ENCODE data around the gene NOL11. TPM values are rescaled to one million over a fixed set of nuclear protein-coding genes. Genes with fewer than 3 reads are reported as not detected.

NOL11 gene
- total and polyA plus RNA-seq, 2 of the 4 experiments (the other 2 are of a cell fraction), result 26.2 to 58.3 TPM

- H3K56ac ChIP-seq (ENCODE audit: extremely low read depth, insufficient read depth, low read length), result no peak overlapping the region
- H3K4me2 ChIP-seq (ENCODE audit: low read depth, low read length), result no peak overlapping the region
- no peak for DNase-seq
- in situ Hi-C loops (cut with MboI; ENCODE audit: low sequenced_read_pairs), result no loop called here
- H4K91ac ChIP-seq (ENCODE audit: insufficient read depth, low read depth, low read length), result no peak overlapping the region
- ATAC-seq (ENCODE audit: low read depth), result no peak
- H3K4me1 ChIP-seq (ENCODE audit: control insufficient read depth, insufficient read depth, low read length), result no peaks in the 10 kb centered on the region
- no peak overlapping the region for H2BK20ac ChIP-seq (ENCODE audit: low read depth, low read length)
- no peaks in the 10 kb centered on the region for H4K20me1 ChIP-seq (ENCODE audit: insufficient read depth, low read length)
- H3K36me3 ChIP-seq (ENCODE audit: control insufficient read depth, insufficient read depth, low read length), result peaks cover 26% of the 10 kb centered on the region
- no peaks in the 10 kb centered on the region for H3K79me1 ChIP-seq (ENCODE audit: low read depth in 1 of 2, low read length in 2 of 2)
- ChIA-PET CTCF (no interaction called here), POLR2A (ENCODE audit: unreplicated experiment) (no interaction called here)
- no peak overlapping the region for H4K5ac ChIP-seq (ENCODE audit: low read depth, low read length)
- H3K14ac ChIP-seq (replicated peaks; ENCODE audit: low read depth, low read length), result no peak overlapping the region
- H3K9ac ChIP-seq (ENCODE audit: low read depth, low read length), result no peak overlapping the region
- H3K4me3 ChIP-seq (ENCODE audit: insufficient read depth, low read depth, low read length), result no peak overlapping the region
- BruUV-seq (replicated peaks), result no TSS peak
- intact Hi-C loops (cut with micrococcal nuclease), result no loop called here
- H3K9me1 ChIP-seq (ENCODE audit: insufficient read depth, low read length), result no peaks in the 10 kb centered on the region
- H3K23ac ChIP-seq (ENCODE audit: low read depth, low read length), result no peak overlapping the region
- H3K18ac ChIP-seq (ENCODE audit: low read depth, low read length), result no peak overlapping the region
- H3K9me3 ChIP-seq (ENCODE audit: control insufficient read depth, insufficient read depth, low read length), result no peaks in the 10 kb centered on the region
- no peak overlapping the region for H4K8ac ChIP-seq (ENCODE audit: low read depth in 2 of 2, low read length in 2 of 2)
- H3K27ac ChIP-seq (ENCODE audit: insufficient read depth, low read length), result no peak overlapping the region
- H2AFZ ChIP-seq (replicated peaks; ENCODE audit: low read length, poor library complexity), result no peak overlapping the region
- no CpG with 5 or more reads among the region's 4 CpGs for WGBS, 2 experiments (ENCODE audit: extremely low coverage in 2 of 2, insufficient read length in 1 of 2)
- no peak for TF ChIP-seq CEBPB (IDR thresholded peaks at IDR 0.05; ENCODE audit: low read depth, low read length)
- TF ChIP-seq, protein P1, sequence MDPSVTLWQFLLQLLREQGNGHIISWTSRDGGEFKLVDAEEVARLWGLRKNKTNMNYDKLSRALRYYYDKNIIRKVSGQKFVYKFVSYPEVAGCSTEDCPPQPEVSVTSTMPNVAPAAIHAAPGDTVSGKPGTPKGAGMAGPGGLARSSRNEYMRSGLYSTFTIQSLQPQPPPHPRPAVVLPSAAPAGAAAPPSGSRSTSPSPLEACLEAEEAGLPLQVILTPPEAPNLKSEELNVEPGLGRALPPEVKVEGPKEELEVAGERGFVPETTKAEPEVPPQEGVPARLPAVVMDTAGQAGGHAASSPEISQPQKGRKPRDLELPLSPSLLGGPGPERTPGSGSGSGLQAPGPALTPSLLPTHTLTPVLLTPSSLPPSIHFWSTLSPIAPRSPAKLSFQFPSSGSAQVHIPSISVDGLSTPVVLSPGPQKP (IDR thresholded peaks at IDR 0.05; ENCODE audit: borderline replicate concordance, low read depth, low read length), result no peak
- TF ChIP-seq MAZ (IDR thresholded peaks at IDR 0.05; ENCODE audit: borderline replicate concordance, low read depth, low read length), result no peak
- TF ChIP-seq SMC3 (IDR thresholded peaks at IDR 0.05; ENCODE audit: low read depth, low read length), result no peak
- no peak for TF ChIP-seq MAFK (IDR thresholded peaks at IDR 0.05; ENCODE audit: low read depth, low read length)
- no peak for TF ChIP-seq BHLHE40 (IDR thresholded peaks at IDR 0.05; ENCODE audit: low read depth, low read length)
- TF ChIP-seq CHD1 (IDR thresholded peaks at IDR 0.05; ENCODE audit: low read depth, low read length), result no peak
- TF ChIP-seq MXI1 (IDR thresholded peaks at IDR 0.05; ENCODE audit: borderline replicate concordance, low read depth, low read length), result no peak
- TF ChIP-seq, protein P2, sequence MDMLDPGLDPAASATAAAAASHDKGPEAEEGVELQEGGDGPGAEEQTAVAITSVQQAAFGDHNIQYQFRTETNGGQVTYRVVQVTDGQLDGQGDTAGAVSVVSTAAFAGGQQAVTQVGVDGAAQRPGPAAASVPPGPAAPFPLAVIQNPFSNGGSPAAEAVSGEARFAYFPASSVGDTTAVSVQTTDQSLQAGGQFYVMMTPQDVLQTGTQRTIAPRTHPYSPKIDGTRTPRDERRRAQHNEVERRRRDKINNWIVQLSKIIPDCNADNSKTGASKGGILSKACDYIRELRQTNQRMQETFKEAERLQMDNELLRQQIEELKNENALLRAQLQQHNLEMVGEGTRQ (IDR thresholded peaks at IDR 0.05; ENCODE audit: low read depth, low read length), result no peak
- TF ChIP-seq RFX5 (IDR thresholded peaks at IDR 0.05; ENCODE audit: low read depth, low read length), result no peak
- TF ChIP-seq RCOR1 (IDR thresholded peaks at IDR 0.05; ENCODE audit: insufficient replicate concordance, low read length), result no peak
- no peak for TF ChIP-seq POLR2A (IDR thresholded peaks at IDR 0.05; ENCODE audit: low read depth, low read length)
- TF ChIP-seq FOS (IDR thresholded peaks at IDR 0.05; ENCODE audit: low read depth, low read length), result no peak
- TF ChIP-seq RAD21 (IDR thresholded peaks at IDR 0.05; ENCODE audit: low read length), result no peak
- TF ChIP-seq, protein P3, sequence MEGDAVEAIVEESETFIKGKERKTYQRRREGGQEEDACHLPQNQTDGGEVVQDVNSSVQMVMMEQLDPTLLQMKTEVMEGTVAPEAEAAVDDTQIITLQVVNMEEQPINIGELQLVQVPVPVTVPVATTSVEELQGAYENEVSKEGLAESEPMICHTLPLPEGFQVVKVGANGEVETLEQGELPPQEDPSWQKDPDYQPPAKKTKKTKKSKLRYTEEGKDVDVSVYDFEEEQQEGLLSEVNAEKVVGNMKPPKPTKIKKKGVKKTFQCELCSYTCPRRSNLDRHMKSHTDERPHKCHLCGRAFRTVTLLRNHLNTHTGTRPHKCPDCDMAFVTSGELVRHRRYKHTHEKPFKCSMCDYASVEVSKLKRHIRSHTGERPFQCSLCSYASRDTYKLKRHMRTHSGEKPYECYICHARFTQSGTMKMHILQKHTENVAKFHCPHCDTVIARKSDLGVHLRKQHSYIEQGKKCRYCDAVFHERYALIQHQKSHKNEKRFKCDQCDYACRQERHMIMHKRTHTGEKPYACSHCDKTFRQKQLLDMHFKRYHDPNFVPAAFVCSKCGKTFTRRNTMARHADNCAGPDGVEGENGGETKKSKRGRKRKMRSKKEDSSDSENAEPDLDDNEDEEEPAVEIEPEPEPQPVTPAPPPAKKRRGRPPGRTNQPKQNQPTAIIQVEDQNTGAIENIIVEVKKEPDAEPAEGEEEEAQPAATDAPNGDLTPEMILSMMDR (conservative IDR thresholded peaks at IDR 0.05; ENCODE audit: low read depth, low read length), result no peak
- TF ChIP-seq NFE2L2 (IDR thresholded peaks at IDR 0.05; ENCODE audit: low read depth, low read length), result no peak
- H2BK5ac ChIP-seq (ENCODE audit: low read depth, low read length, poor library complexity, severe bottlenecking), result no peak overlapping the region
- no peak overlapping the region for H2AK5ac ChIP-seq (ENCODE audit: low read depth, low read length)
- dilution Hi-C loops (cut with HindIII; ENCODE audit: low sequenced_read_pairs, unreplicated experiment), result no loop called here
- no peak overlapping the region for H2BK15ac ChIP-seq (ENCODE audit: low read depth, low read length)
- no peak overlapping the region for H2BK120ac ChIP-seq (ENCODE audit: low read depth, low read length)
- no peak overlapping the region for H2AK9ac ChIP-seq (replicated peaks; ENCODE audit: low read depth, low read length, poor library complexity)
- no peaks in the 10 kb centered on the region for H3K27me3 ChIP-seq (ENCODE audit: control insufficient read depth, insufficient read depth, low read length)
- no peak overlapping the region for H3K4ac ChIP-seq (ENCODE audit: low read depth, low read length)
Observed at GRCh38 chr17:67750067-67750466, 32.3 kb downstream of the NOL11 start.
